ENCODE measurements around the gene NOC3L. TPM values are rescaled to one million over a fixed set of nuclear protein-coding genes. Genes with fewer than 3 reads are reported as not detected.

NOC3L gene
- polyA plus RNA-seq, 1 of the 3 experiments (the other 2 are of a cell fraction): 9.0 TPM

DNA sequence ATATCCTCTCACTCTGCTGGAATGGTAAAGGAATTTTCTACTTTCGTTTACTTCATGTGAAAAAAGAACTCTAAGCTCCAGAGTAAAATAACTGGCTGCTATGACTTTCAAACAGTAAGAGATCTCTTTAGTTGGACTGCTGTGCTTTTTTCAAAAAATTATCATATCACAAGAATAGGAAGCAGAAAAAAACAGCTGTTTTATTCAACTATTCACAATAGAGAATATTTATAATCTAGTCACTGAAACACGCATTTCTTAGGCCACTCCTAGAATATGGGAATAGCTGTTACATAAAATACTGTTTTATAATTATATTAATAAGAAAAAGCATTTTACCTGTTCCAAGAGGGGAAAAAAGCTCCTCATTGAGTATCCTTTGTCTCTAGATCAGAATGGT lies 29.7 kb downstream of the NOC3L start:
- no peak overlapping the region for H3K4me3 ChIP-seq (ENCODE audit: low read depth in 2 of 2, low read length in 1 of 2)
- 85% methylated on average over 2 of the region's 2 CpGs for WGBS (ENCODE audit: low lambda C conversion rate)
- no peak overlapping the region for H2AFZ ChIP-seq (ENCODE audit: low read depth)
- TF ChIP-seq MXI1 (IDR thresholded peaks at IDR 0.05; ENCODE audit: low read depth, low read length) (no peak), JUND (IDR thresholded peaks at IDR 0.05) (no peak), FOSL2 (IDR thresholded peaks at IDR 0.05; ENCODE audit: borderline replicate concordance, low read depth) (no peak), FOXJ3 (CRISPR knock-in tag; IDR thresholded peaks at IDR 0.05) (no peak), TEAD4 (IDR thresholded peaks at IDR 0.05; ENCODE audit: borderline replicate concordance, insufficient read depth) (no peak), MEF2A (IDR thresholded peaks at IDR 0.05; ENCODE audit: borderline replicate concordance, low read depth) (no peak)
- TF ChIP-seq, protein P1, sequence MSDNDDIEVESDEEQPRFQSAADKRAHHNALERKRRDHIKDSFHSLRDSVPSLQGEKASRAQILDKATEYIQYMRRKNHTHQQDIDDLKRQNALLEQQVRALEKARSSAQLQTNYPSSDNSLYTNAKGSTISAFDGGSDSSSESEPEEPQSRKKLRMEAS (IDR thresholded peaks at IDR 0.05; ENCODE audit: low read depth): no peak
- TF ChIP-seq, protein P2, sequence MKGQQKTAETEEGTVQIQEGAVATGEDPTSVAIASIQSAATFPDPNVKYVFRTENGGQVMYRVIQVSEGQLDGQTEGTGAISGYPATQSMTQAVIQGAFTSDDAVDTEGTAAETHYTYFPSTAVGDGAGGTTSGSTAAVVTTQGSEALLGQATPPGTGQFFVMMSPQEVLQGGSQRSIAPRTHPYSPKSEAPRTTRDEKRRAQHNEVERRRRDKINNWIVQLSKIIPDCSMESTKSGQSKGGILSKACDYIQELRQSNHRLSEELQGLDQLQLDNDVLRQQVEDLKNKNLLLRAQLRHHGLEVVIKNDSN (IDR thresholded peaks at IDR 0.05; ENCODE audit: borderline replicate concordance, low read depth): no peak
- H3K36me3 ChIP-seq (replicated peaks in 1 of 2; ENCODE audit: control insufficient read depth in 1 of 2, insufficient read depth in 2 of 2, low read length in 1 of 2): peaks cover 76 to 91% of the 10 kb centered on the region in 2 experiments
- H3K27ac ChIP-seq (ENCODE audit: low read depth in 2 of 2, low read length in 1 of 2): no peak overlapping the region
- H3K79me2 ChIP-seq (ENCODE audit: insufficient read depth): no peaks in the 10 kb centered on the region
- H3F3A ChIP-seq (replicated peaks; ENCODE audit: insufficient read depth): peaks cover 9% of the 10 kb centered on the region
- H3K4me1 ChIP-seq (ENCODE audit: control insufficient read depth in 1 of 2, insufficient read depth in 2 of 2, low read depth in 1 of 2, low read length in 1 of 2): no peaks in the 10 kb centered on the region
- H3K4me2 ChIP-seq: no peak overlapping the region
- H3K9me2 ChIP-seq: no peaks in the 10 kb centered on the region
- ChIA-PET POLR2A (interaction anchor here (0.6 kb wide), 1 partner anchor 18 kb away, joined by 3 read pairs; no protein-coding TSS in a partner anchor), CTCF (interaction anchor here (1.1 to 5.8 kb wide), 6 partner anchors 10 to 439 kb away, joined by 3 to 46 read pairs (median 5); partner anchors contain the start of gene SLC35G1)
- no peaks in the 10 kb centered on the region for H3K9me3 ChIP-seq
- H4K20me1 ChIP-seq (ENCODE audit: insufficient read depth): no peaks in the 10 kb centered on the region
- H3K9ac ChIP-seq: no peak overlapping the region
- DNase-seq: no peak
- no peaks in the 10 kb centered on the region for H3K27me3 ChIP-seq (ENCODE audit: insufficient read depth)

DNA sequence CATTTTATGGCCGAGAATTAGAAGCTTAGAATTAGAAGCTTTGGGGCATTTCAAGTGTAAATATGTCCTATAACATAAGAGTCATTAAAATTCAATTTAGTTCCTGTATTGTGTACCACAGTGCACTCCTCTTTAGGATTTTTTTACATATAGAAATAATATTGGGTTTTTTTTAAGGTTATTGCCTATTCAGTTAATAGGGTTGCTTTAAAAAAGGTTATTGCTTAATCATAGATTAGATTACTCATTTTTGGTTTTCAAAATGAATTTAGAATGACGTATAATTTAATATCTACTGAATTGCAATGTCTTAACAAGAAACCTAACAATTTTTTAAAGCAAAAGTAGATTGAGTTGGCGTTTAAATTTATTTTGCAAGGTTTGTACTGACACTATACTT lies 34.1 kb downstream of the NOC3L start:
- WGBS (ENCODE audit: low lambda C conversion rate): 97% methylated on average over 3 of the region's 3 CpGs
- no peak overlapping the region for H3K4me3 ChIP-seq (ENCODE audit: low read depth in 2 of 2, low read length in 1 of 2)
- CTCF ChIA-PET: interaction anchor here (0.9 to 1.5 kb wide), 3 partner anchors 115 to 412 kb away, joined by 3 to 4 read pairs (median 4); no protein-coding TSS in a partner anchor
- TF ChIP-seq, protein P3, sequence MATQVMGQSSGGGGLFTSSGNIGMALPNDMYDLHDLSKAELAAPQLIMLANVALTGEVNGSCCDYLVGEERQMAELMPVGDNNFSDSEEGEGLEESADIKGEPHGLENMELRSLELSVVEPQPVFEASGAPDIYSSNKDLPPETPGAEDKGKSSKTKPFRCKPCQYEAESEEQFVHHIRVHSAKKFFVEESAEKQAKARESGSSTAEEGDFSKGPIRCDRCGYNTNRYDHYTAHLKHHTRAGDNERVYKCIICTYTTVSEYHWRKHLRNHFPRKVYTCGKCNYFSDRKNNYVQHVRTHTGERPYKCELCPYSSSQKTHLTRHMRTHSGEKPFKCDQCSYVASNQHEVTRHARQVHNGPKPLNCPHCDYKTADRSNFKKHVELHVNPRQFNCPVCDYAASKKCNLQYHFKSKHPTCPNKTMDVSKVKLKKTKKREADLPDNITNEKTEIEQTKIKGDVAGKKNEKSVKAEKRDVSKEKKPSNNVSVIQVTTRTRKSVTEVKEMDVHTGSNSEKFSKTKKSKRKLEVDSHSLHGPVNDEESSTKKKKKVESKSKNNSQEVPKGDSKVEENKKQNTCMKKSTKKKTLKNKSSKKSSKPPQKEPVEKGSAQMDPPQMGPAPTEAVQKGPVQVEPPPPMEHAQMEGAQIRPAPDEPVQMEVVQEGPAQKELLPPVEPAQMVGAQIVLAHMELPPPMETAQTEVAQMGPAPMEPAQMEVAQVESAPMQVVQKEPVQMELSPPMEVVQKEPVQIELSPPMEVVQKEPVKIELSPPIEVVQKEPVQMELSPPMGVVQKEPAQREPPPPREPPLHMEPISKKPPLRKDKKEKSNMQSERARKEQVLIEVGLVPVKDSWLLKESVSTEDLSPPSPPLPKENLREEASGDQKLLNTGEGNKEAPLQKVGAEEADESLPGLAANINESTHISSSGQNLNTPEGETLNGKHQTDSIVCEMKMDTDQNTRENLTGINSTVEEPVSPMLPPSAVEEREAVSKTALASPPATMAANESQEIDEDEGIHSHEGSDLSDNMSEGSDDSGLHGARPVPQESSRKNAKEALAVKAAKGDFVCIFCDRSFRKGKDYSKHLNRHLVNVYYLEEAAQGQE (IDR thresholded peaks at IDR 0.05; ENCODE audit: low read depth, low read length): no peak
- TF ChIP-seq FOXM1 (IDR thresholded peaks at IDR 0.05; ENCODE audit: low read depth) (no peak), GATA2 (CRISPR knock-in tag; IDR thresholded peaks at IDR 0.05) (no peak), SIN3A (IDR thresholded peaks at IDR 0.05; ENCODE audit: borderline replicate concordance, low read depth, low read length) (no peak), ELF1 (IDR thresholded peaks at IDR 0.05) (no peak), CHD2 (IDR thresholded peaks at IDR 0.05; ENCODE audit: low read length, partially characterized antibody) (no peak), NFIC (IDR thresholded peaks at IDR 0.05; ENCODE audit: borderline replicate concordance) (no peak), EZH2phosphoT487 (IDR thresholded peaks at IDR 0.05; ENCODE audit: borderline replicate concordance, low read depth) (no peak)
- TF ChIP-seq, protein P2 (IDR thresholded peaks at IDR 0.05; ENCODE audit: borderline replicate concordance, low read depth): no peak
- TF ChIP-seq, protein P4, sequence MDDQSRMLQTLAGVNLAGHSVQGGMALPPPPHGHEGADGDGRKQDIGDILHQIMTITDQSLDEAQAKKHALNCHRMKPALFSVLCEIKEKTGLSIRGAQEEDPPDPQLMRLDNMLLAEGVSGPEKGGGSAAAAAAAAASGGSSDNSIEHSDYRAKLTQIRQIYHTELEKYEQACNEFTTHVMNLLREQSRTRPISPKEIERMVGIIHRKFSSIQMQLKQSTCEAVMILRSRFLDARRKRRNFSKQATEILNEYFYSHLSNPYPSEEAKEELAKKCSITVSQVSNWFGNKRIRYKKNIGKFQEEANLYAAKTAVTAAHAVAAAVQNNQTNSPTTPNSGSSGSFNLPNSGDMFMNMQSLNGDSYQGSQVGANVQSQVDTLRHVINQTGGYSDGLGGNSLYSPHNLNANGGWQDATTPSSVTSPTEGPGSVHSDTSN (IDR thresholded peaks at IDR 0.05): no peak
- TF ChIP-seq, protein P5, sequence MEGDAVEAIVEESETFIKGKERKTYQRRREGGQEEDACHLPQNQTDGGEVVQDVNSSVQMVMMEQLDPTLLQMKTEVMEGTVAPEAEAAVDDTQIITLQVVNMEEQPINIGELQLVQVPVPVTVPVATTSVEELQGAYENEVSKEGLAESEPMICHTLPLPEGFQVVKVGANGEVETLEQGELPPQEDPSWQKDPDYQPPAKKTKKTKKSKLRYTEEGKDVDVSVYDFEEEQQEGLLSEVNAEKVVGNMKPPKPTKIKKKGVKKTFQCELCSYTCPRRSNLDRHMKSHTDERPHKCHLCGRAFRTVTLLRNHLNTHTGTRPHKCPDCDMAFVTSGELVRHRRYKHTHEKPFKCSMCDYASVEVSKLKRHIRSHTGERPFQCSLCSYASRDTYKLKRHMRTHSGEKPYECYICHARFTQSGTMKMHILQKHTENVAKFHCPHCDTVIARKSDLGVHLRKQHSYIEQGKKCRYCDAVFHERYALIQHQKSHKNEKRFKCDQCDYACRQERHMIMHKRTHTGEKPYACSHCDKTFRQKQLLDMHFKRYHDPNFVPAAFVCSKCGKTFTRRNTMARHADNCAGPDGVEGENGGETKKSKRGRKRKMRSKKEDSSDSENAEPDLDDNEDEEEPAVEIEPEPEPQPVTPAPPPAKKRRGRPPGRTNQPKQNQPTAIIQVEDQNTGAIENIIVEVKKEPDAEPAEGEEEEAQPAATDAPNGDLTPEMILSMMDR (IDR thresholded peaks at IDR 0.05): no peak

More for the DNA sequence above, 34.1 kb downstream of the NOC3L start:
- H3K27ac ChIP-seq (ENCODE audit: low read depth in 2 of 2, low read length in 1 of 2): no peak overlapping the region
- H3F3A ChIP-seq (replicated peaks; ENCODE audit: insufficient read depth): peaks cover 9% of the 10 kb centered on the region
- POLR2A ChIA-PET: no interaction called here
- no peaks in the 10 kb centered on the region for H3K4me1 ChIP-seq (ENCODE audit: control insufficient read depth in 1 of 2, insufficient read depth in 2 of 2, low read depth in 1 of 2, low read length in 1 of 2)
- H3K27me3 ChIP-seq (ENCODE audit: insufficient read depth): no peaks in the 10 kb centered on the region
- no peaks in the 10 kb centered on the region for H3K79me2 ChIP-seq (ENCODE audit: insufficient read depth)
- no peaks in the 10 kb centered on the region for H3K9me2 ChIP-seq
- H3K9me3 ChIP-seq: no peaks in the 10 kb centered on the region
- H3K9ac ChIP-seq: no peak overlapping the region
- DNase-seq: no peak
- H4K20me1 ChIP-seq (ENCODE audit: insufficient read depth): no peaks in the 10 kb centered on the region
- no peak overlapping the region for H3K4me2 ChIP-seq
- no peak overlapping the region for H2AFZ ChIP-seq (ENCODE audit: low read depth)
- peaks cover 72 to 73% of the 10 kb centered on the region in 2 experiments for H3K36me3 ChIP-seq (replicated peaks in 1 of 2; ENCODE audit: control insufficient read depth in 1 of 2, insufficient read depth in 2 of 2, low read length in 1 of 2)

Data from SK-N-SH (cell line).